H1 (cell line): ENCODE data around the gene ZC3H6. TPM values are rescaled to one million over a fixed set of nuclear protein-coding genes. Genes with fewer than 3 reads are reported as not detected.

Experiments used
- CTCF ChIA-PET: fragments of 300-600 bp; sonication (Branson Sonifier 250); formaldehyde crosslinking; loops from one replicate; lab custom pipeline; 2021; ENCODE audit not compliant: partially characterized antibody; lab: Charles Lee
- POLR2A ChIA-PET: fragments of 300-600 bp; sonication (Branson Sonifier 250); formaldehyde crosslinking; loops from one replicate; lab custom pipeline; 2021; ENCODE audit warnings: inconsistent platforms; ENCODE audit not compliant: partially characterized antibody; lab: Charles Lee
- DNase-seq, 2 experiments: peaks; one replicate each; pipeline versions ENCODE4 v3.0.0 to v3.0.0-alpha.2; 2010 to 2022; ENCODE audit warnings: low spot score in 2 of 2, low read depth in 1 of 2, mixed read lengths in 1 of 2
- FAIRE-seq: peaks from 2 replicates; lab custom pipeline; 2011; peaks lifted over from hg19 to GRCh38; lab: Jason Lieb, UNC
- H2AFZ ChIP-seq: 2 replicates; pipeline ENCODE4 v1.8.1; 2012; ENCODE audit warnings: low read length, inconsistent platforms
- H2AK5ac ChIP-seq: 2 replicates; pipeline ENCODE4 v1.6.1; 2013; ENCODE audit warnings: low read depth, low read length
- H2BK120ac ChIP-seq: replicated peaks from 2 replicates; pipeline ENCODE3; 2013; ENCODE audit warnings: low read depth, low read length, inconsistent platforms
- H2BK12ac ChIP-seq: 2 replicates; pipeline ENCODE4 v1.6.1; 2013; ENCODE audit warnings: low read depth, low read length
- H2BK15ac ChIP-seq: 2 replicates; pipeline ENCODE4 v1.6.1; 2013; ENCODE audit warnings: low read length
- H2BK20ac ChIP-seq: 2 replicates; pipeline ENCODE4 v1.6.1; 2013; ENCODE audit warnings: low read length
- H2BK5ac ChIP-seq: 2 replicates; pipeline ENCODE4 v1.6.1; 2013; ENCODE audit warnings: low read depth, low read length
- H3K14ac ChIP-seq: 2 replicates; pipeline ENCODE4 v1.6.1; 2013; ENCODE audit warnings: inconsistent platforms; ENCODE audit not compliant: insufficient read length
- H3K18ac ChIP-seq: 2 replicates; pipeline ENCODE4 v1.6.1; 2013; ENCODE audit warnings: low read length; ENCODE audit errors: extremely low read depth
- H3K23ac ChIP-seq: 2 replicates; pipeline ENCODE4 v1.6.1; 2013; ENCODE audit warnings: inconsistent platforms; ENCODE audit not compliant: insufficient read length
- H3K23me2 ChIP-seq: 2 replicates; pipeline ENCODE4 v1.6.1; 2013; ENCODE audit warnings: low read depth, low read length
- H3K27ac ChIP-seq: 2 replicates; pipeline ENCODE4 v1.6.1; 2011; ENCODE audit warnings: low read depth, low read length, inconsistent platforms
- H3K27me3 ChIP-seq, 4 experiments: replicated peaks in 1 of 4; 1 replicate in 1 of 4; 2 replicates in 3 of 4; pipeline versions ENCODE4 v1.6.1 to v1.8.1; 2011 to 2013; ENCODE audit warnings: low read length in 3 of 4, mild to moderate bottlenecking in 3 of 4, inconsistent platforms in 2 of 4, mixed read lengths in 2 of 4, moderate library complexity in 1 of 4; ENCODE audit not compliant: control insufficient read depth in 3 of 4, insufficient read depth in 3 of 4; ENCODE audit errors: extremely low read depth in 1 of 4
- H3K36me3 ChIP-seq, 4 experiments: 2 replicates each; pipeline versions ENCODE4 v1.6.1 to v1.8.1; 2011 to 2013; ENCODE audit warnings: mild to moderate bottlenecking in 4 of 4, low read length in 3 of 4, moderate library complexity in 2 of 4, control low read depth in 1 of 4, inconsistent platforms in 1 of 4; ENCODE audit not compliant: insufficient read depth in 4 of 4, control insufficient read depth in 2 of 4
- H3K4ac ChIP-seq: replicated peaks from 2 replicates; pipeline ENCODE3; 2013; ENCODE audit warnings: low read length, low read depth, mixed read lengths, inconsistent platforms; ENCODE audit not compliant: insufficient read length
- H3K4me1 ChIP-seq, 4 experiments: replicated peaks in 1 of 4; 1 replicate in 1 of 4; 2 replicates in 3 of 4; pipeline versions ENCODE4 v1.6.1 to v1.8.1; 2011 to 2013; ENCODE audit warnings: low read length in 3 of 4, inconsistent platforms in 2 of 4, mixed read lengths in 1 of 4; ENCODE audit not compliant: insufficient read depth in 4 of 4, control insufficient read depth in 3 of 4
- H3K4me2 ChIP-seq, 2 experiments: 2 replicates each; pipeline versions ENCODE4 v1.6.1 to v1.8.1; 2011 to 2013; ENCODE audit warnings: low read depth in 2 of 2, low read length in 2 of 2, control low read depth in 1 of 2, inconsistent platforms in 1 of 2, mild to moderate bottlenecking in 1 of 2; ENCODE audit not compliant: insufficient read depth in 1 of 2
- H3K4me3 ChIP-seq, 4 experiments: fragments of 200-600, 300-600 bp in 1 of 4; sonication (generic), shearing (Covaris generic), sonication (Bioruptor Twin) in 1 of 4; 2 replicates each; pipeline versions ENCODE4 v1.5.1 to v1.8.1; 2011 to 2016; ENCODE audit warnings: low read length in 4 of 4, low read depth in 3 of 4, control low read depth in 2 of 4, inconsistent platforms in 2 of 4, mild to moderate bottlenecking in 2 of 4, mixed read lengths in 1 of 4, moderate library complexity in 1 of 4; ENCODE audit not compliant: insufficient read depth in 2 of 4; ENCODE audit errors: extremely low read depth in 1 of 4
- H3K56ac ChIP-seq: replicated peaks from 2 replicates; pipeline ENCODE3; 2013; ENCODE audit warnings: low read depth, mild to moderate bottlenecking, mixed read lengths, low read length, inconsistent platforms; ENCODE audit not compliant: insufficient read length
- H3K79me1 ChIP-seq: 2 replicates; pipeline ENCODE4 v1.6.1; 2013; ENCODE audit warnings: low read depth, low read length, control low read depth
- H3K79me2 ChIP-seq, 2 experiments: 2 replicates each; pipeline versions ENCODE4 v1.6.1 to v1.8.1; 2012 to 2013; ENCODE audit warnings: low read length in 2 of 2, mild to moderate bottlenecking in 2 of 2, inconsistent platforms in 1 of 2; ENCODE audit not compliant: insufficient read depth in 2 of 2, control insufficient read depth in 1 of 2
- H3K9ac ChIP-seq, 4 experiments: replicated peaks in 1 of 4; 1 replicate in 1 of 4; 2 replicates in 3 of 4; pipeline versions ENCODE4 v1.6.1 to v1.8.1; 2011 to 2013; ENCODE audit warnings: low read depth in 3 of 4, low read length in 3 of 4, control low read depth in 2 of 4, mild to moderate bottlenecking in 2 of 4, moderate library complexity in 2 of 4, inconsistent platforms in 1 of 4; ENCODE audit errors: extremely low read depth in 1 of 4
- H3K9me3 ChIP-seq, 2 experiments: 2 replicates each; pipeline versions ENCODE4 v1.6.1 to v1.8.1; 2012 to 2013; ENCODE audit warnings: mild to moderate bottlenecking in 2 of 2, moderate library complexity in 2 of 2, control low read depth in 1 of 2, inconsistent platforms in 1 of 2, low read depth in 1 of 2, low read length in 1 of 2, mixed read lengths in 1 of 2; ENCODE audit not compliant: insufficient read depth in 2 of 2
- H4K20me1 ChIP-seq, 2 experiments: replicated peaks in 1 of 2; 2 replicates each; pipeline versions ENCODE3 to v1.8.1; 2011 to 2013; ENCODE audit warnings: inconsistent platforms in 2 of 2, low read length in 2 of 2, mild to moderate bottlenecking in 1 of 2; ENCODE audit not compliant: insufficient read depth in 2 of 2, control insufficient read depth in 1 of 2
- H4K5ac ChIP-seq: 2 replicates; pipeline ENCODE4 v1.6.1; 2013; ENCODE audit warnings: low read length, low read depth, mixed read lengths, inconsistent platforms; ENCODE audit not compliant: insufficient read length
- H4K8ac ChIP-seq: 2 replicates; pipeline ENCODE4 v1.8.0; 2013; ENCODE audit warnings: mild to moderate bottlenecking, moderate library complexity, low read length, inconsistent platforms; ENCODE audit not compliant: insufficient read depth; ENCODE audit errors: extremely low read depth
- H4K91ac ChIP-seq: replicated peaks from 2 replicates; pipeline ENCODE3; 2013; ENCODE audit warnings: low read length, mixed read lengths, inconsistent platforms; ENCODE audit not compliant: insufficient read length
- CREB1 ChIP-seq: IDR thresholded peaks from 2 replicates; pipeline ENCODE4 v1.6.1; 2012; ENCODE audit warnings: inconsistent platforms
- JUN ChIP-seq: IDR thresholded peaks from 2 replicates; pipeline ENCODE4 v1.6.1; 2011; ENCODE audit warnings: low read depth, mild to moderate bottlenecking, improper control_type of control experiment, low read length
- KDM5A ChIP-seq: fragments of 200-600 bp; IDR thresholded peaks from 2 replicates; pipeline ENCODE4 v1.7.1; 2012; ENCODE audit warnings: mild to moderate bottlenecking, low read length, inconsistent platforms, mixed read lengths
- POLR2A ChIP-seq, 2 experiments: IDR thresholded peaks; 1 replicate in 1 of 2; 2 replicates in 1 of 2; pipeline ENCODE4 v1.6.1; 2011; ENCODE audit warnings: low read depth in 2 of 2, low read length in 2 of 2, mild to moderate bottlenecking in 2 of 2; ENCODE audit errors: control extremely low read depth in 1 of 2
- POLR2AphosphoS5 ChIP-seq: IDR thresholded peaks from 2 replicates; pipeline ENCODE4 v1.6.1; 2011; ENCODE audit warnings: low read depth, low read length
- RBBP5 ChIP-seq: IDR thresholded peaks from 2 replicates; pipeline ENCODE4 v1.7.1; 2012; ENCODE audit warnings: low read depth, mild to moderate bottlenecking, inconsistent platforms, low read length, moderate library complexity, borderline replicate concordance
- RXRA ChIP-seq: IDR thresholded peaks from 2 replicates; pipeline ENCODE4 v1.6.1; 2011; ENCODE audit warnings: low read depth, mild to moderate bottlenecking, low read length, moderate library complexity; ENCODE audit not compliant: insufficient read depth
- SAP30 ChIP-seq: fragments of 300-600 bp; sonication (generic); IDR thresholded peaks from 2 replicates; pipeline ENCODE4 v1.7.1; 2012; ENCODE audit warnings: low read length, moderate library complexity, mild to moderate bottlenecking, inconsistent platforms; ENCODE audit not compliant: insufficient read depth, insufficient replicate concordance
- SIN3A ChIP-seq, 2 experiments: IDR thresholded peaks in 1 of 2; conservative IDR thresholded peaks in 1 of 2; 2 replicates each; pipeline ENCODE4 v1.6.1; 2011 to 2012; ENCODE audit warnings: low read length in 2 of 2, improper control_type of control experiment in 1 of 2, low read depth in 1 of 2, mild to moderate bottlenecking in 1 of 2
- SP2 ChIP-seq: IDR thresholded peaks from 2 replicates; pipeline ENCODE4 v1.6.1; 2012; ENCODE audit warnings: mild to moderate bottlenecking, low read length, inconsistent platforms
- TAF1 ChIP-seq: IDR thresholded peaks from 2 replicates; pipeline ENCODE4 v1.6.1; 2011; ENCODE audit warnings: mild to moderate bottlenecking, low read depth, low read length
- TBP ChIP-seq: IDR thresholded peaks from 2 replicates; pipeline ENCODE4 v1.6.1; 2011; ENCODE audit warnings: low read depth, low read length, improper control_type of control experiment
- WGBS, 2 experiments: shearing (Covaris generic) in 1 of 2; methylation state at CpG; one replicate each; pipeline versions ENCODE4 v1.1.6 to v1.1.7; 2013 to 2015; ENCODE audit warnings: low lambda C conversion rate in 2 of 2, mixed read lengths in 2 of 2, inconsistent platforms in 1 of 2, low coverage in 1 of 2, missing lambda C conversion rate in 1 of 2; ENCODE audit not compliant: insufficient replicate concordance in 2 of 2, insufficient coverage in 1 of 2, insufficient read length in 1 of 2; ENCODE audit errors: extremely low coverage in 1 of 2, missing lambda C conversion rate in 1 of 2; 5-methylcytosine and 5-hydroxymethylcytosine counted together
- polyA plus RNA-seq, 7 experiments: library from polyadenylated mRNA; depleted of rRNA in 3 of 7; stranded (reverse) in 5 of 7; unstranded in 2 of 7; fragments of >200 nt in 5 of 7; fragments of 200-250 nt in 2 of 7; gene quantifications; 1 replicate in 5 of 7; 2 replicates in 1 of 7; 4 replicates in 1 of 7; pipeline versions ENCODE4 v1.2.1 to v1.2.3, GENCODE V29; 2011 to 2013; ENCODE audit warnings: missing spikeins in 2 of 7, mixed read lengths in 2 of 7
- total RNA-seq: library from RNA; stranded (reverse); fragmentation: NEBNext Ultra II Directional; extraction: Animal tissue kit (Norgen Biotek cat#: 25700); gene quantifications from 2 replicates; pipeline ENCODE4 v1.2.1, GENCODE V29; 2021

Gene ZC3H6
- total and polyA plus RNA-seq, 2 of the 8 experiments (the other 6 are each of a cell fraction or from before 2014, with no cell fraction given), result 1.4 to 6.9 TPM

DNA sequence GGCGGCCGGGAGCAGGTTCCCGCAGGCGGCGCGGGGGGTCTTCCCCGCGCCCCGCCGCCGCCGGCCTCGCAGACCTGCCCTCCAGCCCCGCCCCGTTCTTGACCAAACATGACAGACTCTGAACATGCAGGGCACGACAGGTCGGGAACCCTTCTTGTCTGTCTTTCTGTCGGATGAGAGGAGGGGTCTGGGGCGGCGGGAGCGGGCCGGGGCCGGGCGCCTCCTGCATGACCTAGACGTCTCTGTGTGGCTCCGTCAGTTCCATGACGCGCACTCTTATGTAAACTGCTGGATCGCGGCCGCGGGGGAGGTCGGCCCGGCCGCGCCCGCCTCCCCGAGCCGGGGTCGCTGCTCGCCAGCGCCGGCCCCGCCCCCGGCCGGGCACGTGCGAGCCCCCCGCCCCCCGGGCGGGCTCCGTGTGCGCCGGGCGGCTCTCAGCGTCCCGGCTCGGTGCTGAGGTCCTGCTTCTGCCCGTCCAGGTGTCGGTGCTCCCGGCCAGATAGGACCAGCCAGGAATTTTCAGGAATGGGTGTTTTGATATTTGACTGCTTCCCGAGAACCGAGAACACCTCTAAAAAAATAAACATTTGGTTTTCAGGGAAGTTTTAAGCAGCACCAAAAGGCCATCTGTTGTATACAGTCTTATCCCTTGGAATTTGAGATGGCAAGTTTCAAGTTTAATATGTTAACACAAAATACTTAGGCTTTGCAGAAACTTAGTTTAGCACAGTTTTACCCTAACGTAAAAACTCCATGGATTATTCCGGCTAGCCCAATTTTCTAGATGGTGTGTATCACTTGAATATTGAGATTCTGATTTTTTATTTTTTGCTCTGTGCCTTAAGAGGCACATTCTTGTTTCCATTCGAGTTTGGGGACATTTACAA is 733 bp downstream of the ZC3H6 start:
- H2BK20ac ChIP-seq, result no peak overlapping the region
- H3K4me3 ChIP-seq, result peak overlapping the region; percentile 88 to 98 (median 91)
- H4K20me1 ChIP-seq, result no peaks in the 10 kb centered on the region
- peak overlapping the region; percentile 99 for H4K5ac ChIP-seq
- H3K27ac ChIP-seq, result peak overlapping the region; percentile 100
- no peak overlapping the region for H3K23ac ChIP-seq
- H3K18ac ChIP-seq, result peak overlapping the region; percentile 97
- H4K91ac ChIP-seq, result peak overlapping the region; percentile 100
- H3K23me2 ChIP-seq, result peaks cover 5% of the 10 kb centered on the region; the same call in 1 of the 2 replicates
- H3K4me1 ChIP-seq, result peaks cover 0 to 3% (median 0%) of the 10 kb centered on the region in 4 experiments; a peak in 1 of 7 replicates
- H3K79me1 ChIP-seq, result no peaks in the 10 kb centered on the region
- H2BK120ac ChIP-seq, result peak overlapping the region; percentile 54
- peak overlapping the region; percentile 99 for H3K56ac ChIP-seq
- no peak overlapping the region for H2BK15ac ChIP-seq
- H3K27me3 ChIP-seq, result no peaks in the 10 kb centered on the region
- ChIA-PET POLR2A (interaction anchor here (1.4 kb wide), 1 partner anchor 11 kb away, joined by 9 read pairs; no protein-coding TSS in a partner anchor), CTCF (no interaction called here)
- H3K36me3 ChIP-seq, result no peaks in the 10 kb centered on the region
- peak overlapping the region; percentile 96 for H3K4ac ChIP-seq
- H2AFZ ChIP-seq, result peak overlapping the region; percentile 78
- peaks cover 0 to 3% of the 10 kb centered on the region in 2 experiments; a peak in 1 of 4 replicates for H3K79me2 ChIP-seq
- peak overlapping the region; percentile 100; the same call in 1 of the 2 replicates for H4K8ac ChIP-seq
- peak overlapping the region; percentile 93 to 100 (median 97) for H3K9ac ChIP-seq
- DNase-seq (peak; percentile 57 to 85), FAIRE-seq (no peak)
- H3K4me2 ChIP-seq, result peak overlapping the region; percentile 55 to 81
- WGBS, 2 experiments, result 12% methylated on average over 6 of the region's 66 CpGs; no CpG with 5 or more reads in 1 of the 2 experiments
- no peak overlapping the region for H2BK12ac ChIP-seq
- peak overlapping the region; percentile 98 for H2BK5ac ChIP-seq
- H3K9me3 ChIP-seq, result no peaks in the 10 kb centered on the region
- peak overlapping the region; percentile 99 for H3K14ac ChIP-seq
- H2AK5ac ChIP-seq, result peak overlapping the region; percentile 93; the same call in 1 of the 2 replicates
- TF ChIP-seq TAF1 (peak; percentile 58; the same call in 1 of the 2 replicates), POLR2A (IDR thresholded peaks at IDR 0.05; ENCODE audit: control extremely low read depth in 1 of 2, low read depth in 2 of 2, low read length in 2 of 2) (peak in 1 of 2 experiments; percentile 64; a peak in 1 of 3 replicates), SP2 (no peak), TBP (peak; percentile 64), CREB1 (peak; percentile 63; the same call in 1 of the 2 replicates), KDM5A (no peak), RXRA (no peak), SIN3A (conservative IDR thresholded peaks at IDR 0.05 in 1 of 2, IDR thresholded peaks at IDR 0.05 in 1 of 2; ENCODE audit: low read depth in 1 of 2, low read length in 2 of 2) (peak; percentile 9 to 11; a peak in 1 of 4 replicates), SAP30 (peak; percentile 38), POLR2AphosphoS5 (peak; percentile 60), RBBP5 (no peak), JUN (no peak)
